ENCODE results near the gene ADAM12. TPM values are rescaled to one million over a fixed set of nuclear protein-coding genes. Genes with fewer than 3 reads are reported as not detected.

ADAM12 gene
- total and polyA plus RNA-seq, 4 donors: 0.03 to 0.33 (median 0.19) TPM

DNA sequence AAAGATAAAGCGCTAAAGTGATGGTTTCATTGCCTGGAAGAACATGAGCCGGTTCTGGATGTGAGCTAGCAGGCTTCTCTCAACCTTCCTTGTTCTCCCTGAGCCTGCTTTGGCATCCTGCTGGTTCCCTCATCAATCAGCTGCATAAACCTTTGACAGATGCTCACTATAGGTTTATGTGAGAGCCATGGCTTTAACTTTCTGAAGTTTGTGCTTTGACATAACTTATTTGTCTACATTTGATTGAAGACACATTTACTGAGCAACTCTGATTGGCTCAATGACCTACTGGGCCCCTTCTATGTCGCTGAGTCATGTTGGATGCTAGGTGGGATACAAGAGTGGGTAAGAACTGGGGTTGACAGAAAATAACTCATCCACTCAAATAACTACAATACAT is 192.0 kb downstream of the ADAM12 start:
- no peaks in the 10 kb centered on the region for H3K9me3 ChIP-seq (ENCODE audit: control insufficient read depth in 4 of 4, low read length in 3 of 4)
- no peaks in the 10 kb centered on the region for H3K27me3 ChIP-seq (ENCODE audit: control insufficient read depth in 4 of 4, insufficient read depth in 4 of 4, low read length in 3 of 4)
- DNase-seq (ENCODE audit: low spot score): no peak
- H3K36me3 ChIP-seq (ENCODE audit: control insufficient read depth in 4 of 4, insufficient read depth in 3 of 4, low read depth in 1 of 4, low read length in 3 of 4): no peaks in the 10 kb centered on the region
- H3K9ac ChIP-seq (ENCODE audit: low read depth in 1 of 2, low read length in 2 of 2): no peak overlapping the region
- H3K4me1 ChIP-seq (ENCODE audit: control insufficient read depth in 4 of 4, insufficient read depth in 4 of 4, low read length in 3 of 4): no peaks in the 10 kb centered on the region
- no peak overlapping the region for H3K4me3 ChIP-seq (ENCODE audit: low read depth in 1 of 3, low read length in 3 of 3)
- no peak overlapping the region for H3K27ac ChIP-seq (ENCODE audit: low read depth in 1 of 2, low read length in 2 of 2)
- TF ChIP-seq EGR1 (IDR thresholded peaks at IDR 0.05; ENCODE audit: low read depth in 2 of 2) (no peak), FOXA1 (IDR thresholded peaks at IDR 0.05) (no peak), HNF4A (conservative IDR thresholded peaks at IDR 0.05) (no peak), SP1 (IDR thresholded peaks at IDR 0.05) (no peak)
- TF ChIP-seq, protein P1, sequence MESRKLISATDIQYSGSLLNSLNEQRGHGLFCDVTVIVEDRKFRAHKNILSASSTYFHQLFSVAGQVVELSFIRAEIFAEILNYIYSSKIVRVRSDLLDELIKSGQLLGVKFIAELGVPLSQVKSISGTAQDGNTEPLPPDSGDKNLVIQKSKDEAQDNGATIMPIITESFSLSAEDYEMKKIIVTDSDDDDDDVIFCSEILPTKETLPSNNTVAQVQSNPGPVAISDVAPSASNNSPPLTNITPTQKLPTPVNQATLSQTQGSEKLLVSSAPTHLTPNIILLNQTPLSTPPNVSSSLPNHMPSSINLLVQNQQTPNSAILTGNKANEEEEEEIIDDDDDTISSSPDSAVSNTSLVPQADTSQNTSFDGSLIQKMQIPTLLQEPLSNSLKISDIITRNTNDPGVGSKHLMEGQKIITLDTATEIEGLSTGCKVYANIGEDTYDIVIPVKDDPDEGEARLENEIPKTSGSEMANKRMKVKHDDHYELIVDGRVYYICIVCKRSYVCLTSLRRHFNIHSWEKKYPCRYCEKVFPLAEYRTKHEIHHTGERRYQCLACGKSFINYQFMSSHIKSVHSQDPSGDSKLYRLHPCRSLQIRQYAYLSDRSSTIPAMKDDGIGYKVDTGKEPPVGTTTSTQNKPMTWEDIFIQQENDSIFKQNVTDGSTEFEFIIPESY (IDR thresholded peaks at IDR 0.05): no peak
- WGBS: 85% methylated on average over 3 of the region's 3 CpGs

DNA sequence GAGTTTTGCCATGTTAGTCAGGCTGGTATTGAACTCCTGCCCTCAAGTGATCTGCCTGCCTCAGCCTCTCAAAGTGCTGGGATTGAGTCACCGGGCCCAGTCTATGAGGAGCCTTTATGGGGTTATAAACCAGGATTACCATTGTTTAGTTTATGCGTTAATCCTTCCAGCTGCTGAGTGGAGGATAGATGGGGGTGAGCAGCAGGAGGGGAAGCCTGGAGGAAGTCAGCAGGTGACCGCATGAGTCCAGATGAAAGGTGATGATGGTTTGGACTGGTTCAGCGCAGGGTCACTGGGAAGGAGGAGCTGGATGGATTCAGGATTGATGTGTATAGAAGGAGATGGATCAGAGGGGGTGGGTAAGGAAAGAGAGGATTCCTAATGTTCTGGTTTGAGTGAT is 197.1 kb downstream of the ADAM12 start:
- WGBS: 81% methylated on average over 4 of the region's 4 CpGs
- Histone ChIP-seq H3K27me3 (ENCODE audit: control insufficient read depth in 4 of 4, insufficient read depth in 4 of 4, low read length in 3 of 4) (peaks cover 0 to 5% (median 0%) of the 10 kb centered on the region in 4 donors), H3K9me3 (ENCODE audit: control insufficient read depth in 4 of 4, low read length in 3 of 4) (no peaks in the 10 kb centered on the region), H3K27ac (ENCODE audit: low read depth in 1 of 2, low read length in 2 of 2) (no peak overlapping the region), H3K9ac (ENCODE audit: low read depth in 1 of 2, low read length in 2 of 2) (no peak overlapping the region), H3K36me3 (ENCODE audit: control insufficient read depth in 4 of 4, insufficient read depth in 3 of 4, low read depth in 1 of 4, low read length in 3 of 4) (no peaks in the 10 kb centered on the region), H3K4me3 (ENCODE audit: low read depth in 1 of 3, low read length in 3 of 3) (no peak overlapping the region), H3K4me1 (ENCODE audit: control insufficient read depth in 4 of 4, insufficient read depth in 4 of 4, low read length in 3 of 4) (no peaks in the 10 kb centered on the region)
- no peak for TF ChIP-seq RXRA (IDR thresholded peaks at IDR 0.05)
- TF ChIP-seq FOXA1 (IDR thresholded peaks at IDR 0.05): no peak
- TF ChIP-seq, protein P2, sequence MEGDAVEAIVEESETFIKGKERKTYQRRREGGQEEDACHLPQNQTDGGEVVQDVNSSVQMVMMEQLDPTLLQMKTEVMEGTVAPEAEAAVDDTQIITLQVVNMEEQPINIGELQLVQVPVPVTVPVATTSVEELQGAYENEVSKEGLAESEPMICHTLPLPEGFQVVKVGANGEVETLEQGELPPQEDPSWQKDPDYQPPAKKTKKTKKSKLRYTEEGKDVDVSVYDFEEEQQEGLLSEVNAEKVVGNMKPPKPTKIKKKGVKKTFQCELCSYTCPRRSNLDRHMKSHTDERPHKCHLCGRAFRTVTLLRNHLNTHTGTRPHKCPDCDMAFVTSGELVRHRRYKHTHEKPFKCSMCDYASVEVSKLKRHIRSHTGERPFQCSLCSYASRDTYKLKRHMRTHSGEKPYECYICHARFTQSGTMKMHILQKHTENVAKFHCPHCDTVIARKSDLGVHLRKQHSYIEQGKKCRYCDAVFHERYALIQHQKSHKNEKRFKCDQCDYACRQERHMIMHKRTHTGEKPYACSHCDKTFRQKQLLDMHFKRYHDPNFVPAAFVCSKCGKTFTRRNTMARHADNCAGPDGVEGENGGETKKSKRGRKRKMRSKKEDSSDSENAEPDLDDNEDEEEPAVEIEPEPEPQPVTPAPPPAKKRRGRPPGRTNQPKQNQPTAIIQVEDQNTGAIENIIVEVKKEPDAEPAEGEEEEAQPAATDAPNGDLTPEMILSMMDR (IDR thresholded peaks at IDR 0.05; ENCODE audit: low read depth, low read length, missing input control): no peak
- no peak for TF ChIP-seq HNF4A (conservative IDR thresholded peaks at IDR 0.05)
- DNase-seq (ENCODE audit: low spot score): no peak

DNA sequence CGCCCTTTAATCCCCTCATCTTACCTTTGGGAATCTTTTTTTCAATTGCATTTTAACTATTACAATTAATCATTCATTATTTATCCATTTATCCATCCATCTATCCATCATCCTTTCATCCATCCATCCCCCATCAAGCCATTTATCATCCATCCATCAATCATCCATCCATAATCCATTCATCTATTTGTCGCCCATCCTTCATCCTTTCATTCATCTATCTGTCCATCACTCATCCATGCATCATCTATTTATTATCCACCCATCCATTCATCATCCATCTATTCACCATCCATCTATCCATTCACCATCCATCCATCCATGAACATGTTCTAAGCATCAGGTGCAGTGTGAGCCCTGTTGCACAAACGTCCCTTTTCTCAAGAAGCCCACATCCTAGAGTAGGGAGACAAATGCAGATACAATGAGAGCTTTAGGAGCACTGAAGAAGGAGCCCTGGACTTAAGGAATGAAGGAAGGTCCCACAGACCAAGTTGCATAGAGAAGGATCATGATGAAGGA is 199.5 kb downstream of the ADAM12 start:
- Histone ChIP-seq H3K4me1 (ENCODE audit: control insufficient read depth in 4 of 4, insufficient read depth in 4 of 4, low read length in 3 of 4) (no peaks in the 10 kb centered on the region), H3K9ac (ENCODE audit: low read depth in 1 of 2, low read length in 2 of 2) (no peak overlapping the region), H3K36me3 (ENCODE audit: control insufficient read depth in 4 of 4, insufficient read depth in 3 of 4, low read depth in 1 of 4, low read length in 3 of 4) (no peaks in the 10 kb centered on the region), H3K9me3 (ENCODE audit: control insufficient read depth in 4 of 4, low read length in 3 of 4) (no peaks in the 10 kb centered on the region), H3K27me3 (ENCODE audit: control insufficient read depth in 4 of 4, insufficient read depth in 4 of 4, low read length in 3 of 4) (peaks cover 0 to 8% (median 0%) of the 10 kb centered on the region in 4 donors), H3K4me3 (ENCODE audit: low read depth in 1 of 3, low read length in 3 of 3) (no peak overlapping the region), H3K27ac (ENCODE audit: low read depth in 1 of 2, low read length in 2 of 2) (no peak overlapping the region)
- no peak for DNase-seq (ENCODE audit: low spot score)
- 65% methylated on average over 3 of the region's 3 CpGs for WGBS
- no peak for TF ChIP-seq EGR1 (IDR thresholded peaks at IDR 0.05; ENCODE audit: low read depth in 2 of 2)
- TF ChIP-seq RAD21 (IDR thresholded peaks at IDR 0.05): no peak
- TF ChIP-seq TAF1 (conservative IDR thresholded peaks at IDR 0.05): no peak
- TF ChIP-seq, protein P3, sequence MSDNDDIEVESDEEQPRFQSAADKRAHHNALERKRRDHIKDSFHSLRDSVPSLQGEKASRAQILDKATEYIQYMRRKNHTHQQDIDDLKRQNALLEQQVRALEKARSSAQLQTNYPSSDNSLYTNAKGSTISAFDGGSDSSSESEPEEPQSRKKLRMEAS (IDR thresholded peaks at IDR 0.05): no peak
- no peak for TF ChIP-seq HNF4A (conservative IDR thresholded peaks at IDR 0.05)
- TF ChIP-seq, protein P2 (IDR thresholded peaks at IDR 0.05; ENCODE audit: low read depth, low read length, missing input control): no peak
- no peak for TF ChIP-seq YY1 (IDR thresholded peaks at IDR 0.05)
- TF ChIP-seq, protein P4, sequence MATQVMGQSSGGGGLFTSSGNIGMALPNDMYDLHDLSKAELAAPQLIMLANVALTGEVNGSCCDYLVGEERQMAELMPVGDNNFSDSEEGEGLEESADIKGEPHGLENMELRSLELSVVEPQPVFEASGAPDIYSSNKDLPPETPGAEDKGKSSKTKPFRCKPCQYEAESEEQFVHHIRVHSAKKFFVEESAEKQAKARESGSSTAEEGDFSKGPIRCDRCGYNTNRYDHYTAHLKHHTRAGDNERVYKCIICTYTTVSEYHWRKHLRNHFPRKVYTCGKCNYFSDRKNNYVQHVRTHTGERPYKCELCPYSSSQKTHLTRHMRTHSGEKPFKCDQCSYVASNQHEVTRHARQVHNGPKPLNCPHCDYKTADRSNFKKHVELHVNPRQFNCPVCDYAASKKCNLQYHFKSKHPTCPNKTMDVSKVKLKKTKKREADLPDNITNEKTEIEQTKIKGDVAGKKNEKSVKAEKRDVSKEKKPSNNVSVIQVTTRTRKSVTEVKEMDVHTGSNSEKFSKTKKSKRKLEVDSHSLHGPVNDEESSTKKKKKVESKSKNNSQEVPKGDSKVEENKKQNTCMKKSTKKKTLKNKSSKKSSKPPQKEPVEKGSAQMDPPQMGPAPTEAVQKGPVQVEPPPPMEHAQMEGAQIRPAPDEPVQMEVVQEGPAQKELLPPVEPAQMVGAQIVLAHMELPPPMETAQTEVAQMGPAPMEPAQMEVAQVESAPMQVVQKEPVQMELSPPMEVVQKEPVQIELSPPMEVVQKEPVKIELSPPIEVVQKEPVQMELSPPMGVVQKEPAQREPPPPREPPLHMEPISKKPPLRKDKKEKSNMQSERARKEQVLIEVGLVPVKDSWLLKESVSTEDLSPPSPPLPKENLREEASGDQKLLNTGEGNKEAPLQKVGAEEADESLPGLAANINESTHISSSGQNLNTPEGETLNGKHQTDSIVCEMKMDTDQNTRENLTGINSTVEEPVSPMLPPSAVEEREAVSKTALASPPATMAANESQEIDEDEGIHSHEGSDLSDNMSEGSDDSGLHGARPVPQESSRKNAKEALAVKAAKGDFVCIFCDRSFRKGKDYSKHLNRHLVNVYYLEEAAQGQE (IDR thresholded peaks at IDR 0.05): no peak
- no peak for TF ChIP-seq NR2F2 (IDR thresholded peaks at IDR 0.05)
- TF ChIP-seq JUND (IDR thresholded peaks at IDR 0.05): no peak
- TF ChIP-seq GABPA (IDR thresholded peaks at IDR 0.05 in 1 of 2, conservative IDR thresholded peaks at IDR 0.05 in 1 of 2): no peak
- no peak for TF ChIP-seq RXRA (IDR thresholded peaks at IDR 0.05)
- no peak for TF ChIP-seq FOXA2 (IDR thresholded peaks at IDR 0.05)

All from liver (tissue), 9 donors.